Fibroblast of villous mesenchyme (primary cell): Measurements from ENCODE around the gene GRID2IP. TPM values are rescaled to one million over a fixed set of nuclear protein-coding genes. Genes with fewer than 3 reads are reported as not detected.

Experiments
- DNase-seq: peaks from one replicate; pipeline ENCODE4 v3.0.0-alpha.2; 2010; ENCODE audit warnings: low read depth
- H3K4me3 ChIP-seq: 2 replicates; pipeline ENCODE4 v1.5.1; 2011; ENCODE audit warnings: low read depth, mild to moderate bottlenecking, low read length
- total RNA-seq: library from RNA; depleted of rRNA; stranded (reverse); fragments of >200 nt; gene quantifications from 2 replicates; pipeline ENCODE4 v1.2.3, GENCODE V29; 2012
- TF ChIP-seq, protein P1 (sequence below): IDR thresholded peaks from 2 replicates; pipeline ENCODE4 v1.5.1; 2012; ENCODE audit warnings: low read depth, mild to moderate bottlenecking, low read length; ENCODE audit not compliant: insufficient read depth

GRID2IP gene
- total RNA-seq, 1 donor = not detected

DNA sequence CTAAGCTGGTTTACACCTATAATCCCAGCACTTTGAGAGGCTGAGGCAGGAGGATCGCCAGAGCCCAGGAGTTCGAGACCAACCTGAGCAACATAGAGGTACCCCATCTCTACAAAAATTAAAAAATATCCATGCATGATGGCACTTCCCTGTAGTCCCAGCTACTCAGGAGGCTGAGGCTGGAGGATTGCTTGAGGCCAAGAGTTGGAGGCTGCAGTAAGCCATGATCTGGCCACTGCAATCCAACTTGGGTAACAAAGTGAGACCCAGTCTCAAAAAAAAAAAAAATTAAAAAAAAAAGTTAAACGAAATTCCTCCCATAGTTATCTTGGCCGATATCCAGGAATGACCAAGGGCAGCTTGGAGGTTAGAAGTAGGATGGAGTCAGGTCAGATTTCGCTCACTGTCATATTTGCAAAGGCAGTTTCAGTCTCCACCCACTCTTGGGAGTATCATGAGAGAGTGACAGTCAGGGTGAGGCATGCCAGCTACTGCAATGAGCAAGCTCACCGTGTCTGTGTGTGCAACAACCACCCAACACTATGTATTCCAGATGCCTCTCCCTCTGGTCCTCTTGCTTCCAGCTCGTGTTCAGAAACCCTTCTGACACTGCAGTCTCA, 20.0 kb upstream of the GRID2IP start:
- TF ChIP-seq, protein P1, sequence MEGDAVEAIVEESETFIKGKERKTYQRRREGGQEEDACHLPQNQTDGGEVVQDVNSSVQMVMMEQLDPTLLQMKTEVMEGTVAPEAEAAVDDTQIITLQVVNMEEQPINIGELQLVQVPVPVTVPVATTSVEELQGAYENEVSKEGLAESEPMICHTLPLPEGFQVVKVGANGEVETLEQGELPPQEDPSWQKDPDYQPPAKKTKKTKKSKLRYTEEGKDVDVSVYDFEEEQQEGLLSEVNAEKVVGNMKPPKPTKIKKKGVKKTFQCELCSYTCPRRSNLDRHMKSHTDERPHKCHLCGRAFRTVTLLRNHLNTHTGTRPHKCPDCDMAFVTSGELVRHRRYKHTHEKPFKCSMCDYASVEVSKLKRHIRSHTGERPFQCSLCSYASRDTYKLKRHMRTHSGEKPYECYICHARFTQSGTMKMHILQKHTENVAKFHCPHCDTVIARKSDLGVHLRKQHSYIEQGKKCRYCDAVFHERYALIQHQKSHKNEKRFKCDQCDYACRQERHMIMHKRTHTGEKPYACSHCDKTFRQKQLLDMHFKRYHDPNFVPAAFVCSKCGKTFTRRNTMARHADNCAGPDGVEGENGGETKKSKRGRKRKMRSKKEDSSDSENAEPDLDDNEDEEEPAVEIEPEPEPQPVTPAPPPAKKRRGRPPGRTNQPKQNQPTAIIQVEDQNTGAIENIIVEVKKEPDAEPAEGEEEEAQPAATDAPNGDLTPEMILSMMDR = no peak
- H3K4me3 ChIP-seq = no peak overlapping the region
- no peak for DNase-seq

DNA sequence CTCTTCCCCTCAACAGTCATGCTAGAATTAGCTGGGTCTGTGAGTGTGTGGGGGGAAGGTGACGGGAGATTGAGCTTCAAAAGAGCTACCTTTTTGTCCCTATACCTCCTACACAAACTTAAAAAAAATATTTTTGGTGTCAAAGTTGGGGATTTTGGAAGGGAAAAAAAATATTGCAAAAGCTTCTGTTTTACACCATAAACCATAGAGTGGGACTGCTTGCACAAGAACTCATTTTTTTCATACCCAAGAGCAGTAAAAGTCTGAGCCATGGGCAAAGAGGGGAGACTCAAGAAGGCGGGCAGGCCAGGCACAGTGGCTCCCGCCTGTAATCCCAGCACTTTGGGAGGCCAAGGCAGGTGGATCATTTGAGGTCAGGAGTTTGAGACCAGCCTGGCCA, 16.6 kb upstream of the GRID2IP start:
- TF ChIP-seq, protein P1 = no peak
- DNase-seq = no peak
- H3K4me3 ChIP-seq = no peak overlapping the region

DNA sequence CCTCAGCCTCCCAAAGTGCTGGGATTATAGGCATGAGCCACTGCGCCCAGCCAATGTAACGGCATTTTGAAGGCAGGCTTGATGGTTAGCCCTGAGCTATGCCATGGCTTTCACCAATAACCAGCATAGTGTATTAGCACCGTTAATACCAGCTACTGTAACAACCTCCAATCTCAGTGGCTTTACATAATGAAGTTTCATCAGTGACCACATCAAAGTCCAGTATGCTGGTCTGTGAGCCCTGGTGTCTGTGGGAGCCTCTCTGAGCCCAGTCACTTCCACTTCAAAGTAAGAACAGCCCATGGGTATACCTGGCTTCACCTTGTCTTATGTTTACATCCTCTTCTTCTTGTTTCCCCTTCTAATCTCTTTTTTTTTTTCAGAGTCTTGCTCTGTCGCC, 14.4 kb upstream of the GRID2IP start:
- DNase-seq = no peak
- TF ChIP-seq, protein P1 = no peak
- no peak overlapping the region for H3K4me3 ChIP-seq

DNA sequence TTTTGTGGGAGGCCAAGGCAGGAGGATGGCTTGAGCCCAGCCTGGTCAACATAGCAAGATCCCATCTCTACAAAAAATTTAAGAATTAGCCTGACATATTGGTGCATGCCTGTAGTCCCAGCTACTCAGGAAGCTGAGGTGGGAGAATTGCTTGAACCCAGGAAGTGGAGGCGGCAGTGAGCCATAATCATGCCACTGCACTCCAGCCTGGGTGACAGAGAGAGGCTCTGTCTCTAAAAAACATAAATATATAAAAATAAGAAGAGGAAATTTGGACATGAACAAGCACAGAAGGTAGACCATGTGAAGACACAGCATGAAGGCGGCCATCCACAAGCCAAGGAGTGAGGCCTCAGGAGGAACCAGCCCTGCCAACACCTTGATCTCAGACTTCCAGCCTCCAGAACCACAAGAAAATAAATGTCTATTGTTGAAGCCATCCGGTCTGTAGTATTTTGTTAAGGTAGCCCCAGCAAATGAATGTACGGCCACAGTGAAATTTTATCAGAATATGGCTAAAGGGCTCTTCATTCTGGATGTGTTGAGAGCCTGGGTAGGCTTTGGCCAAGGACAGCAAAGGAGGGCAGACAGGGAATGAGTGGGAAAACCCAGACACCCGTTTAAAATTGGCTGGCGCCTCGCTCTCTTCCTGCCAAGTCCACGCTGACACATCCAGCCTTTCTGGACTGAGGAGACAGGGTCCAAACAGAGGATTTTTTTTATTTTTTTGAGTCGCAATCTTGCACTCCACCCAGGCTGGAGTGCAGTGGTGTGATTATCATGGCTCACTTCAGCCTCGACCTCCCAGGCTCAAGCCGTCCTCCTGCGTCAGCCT, 12.9 kb upstream of the GRID2IP start:
- TF ChIP-seq, protein P1 = no peak
- H3K4me3 ChIP-seq = no peak overlapping the region
- DNase-seq = no peak

DNA sequence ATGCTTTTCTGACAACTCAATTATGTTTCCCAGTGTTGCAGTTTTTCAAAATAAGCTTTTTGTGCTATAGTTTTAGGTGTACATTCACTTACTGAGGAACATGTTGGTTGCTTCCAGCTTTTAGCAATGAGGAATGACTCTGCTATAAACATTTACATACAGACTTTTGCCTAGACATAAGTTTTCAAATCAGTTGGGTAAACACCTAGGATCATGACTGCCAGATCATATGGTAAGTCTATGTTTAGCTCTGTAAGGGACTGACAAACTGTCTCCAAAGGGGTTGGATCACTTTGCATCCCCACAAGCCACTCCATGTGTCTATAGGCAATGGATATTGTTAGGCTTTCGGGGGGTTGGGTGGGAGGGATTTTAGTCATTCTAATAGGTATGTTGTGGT, 10.8 kb upstream of the GRID2IP start:
- DNase-seq = no peak
- no peak overlapping the region for H3K4me3 ChIP-seq
- TF ChIP-seq, protein P1 = no peak

DNA sequence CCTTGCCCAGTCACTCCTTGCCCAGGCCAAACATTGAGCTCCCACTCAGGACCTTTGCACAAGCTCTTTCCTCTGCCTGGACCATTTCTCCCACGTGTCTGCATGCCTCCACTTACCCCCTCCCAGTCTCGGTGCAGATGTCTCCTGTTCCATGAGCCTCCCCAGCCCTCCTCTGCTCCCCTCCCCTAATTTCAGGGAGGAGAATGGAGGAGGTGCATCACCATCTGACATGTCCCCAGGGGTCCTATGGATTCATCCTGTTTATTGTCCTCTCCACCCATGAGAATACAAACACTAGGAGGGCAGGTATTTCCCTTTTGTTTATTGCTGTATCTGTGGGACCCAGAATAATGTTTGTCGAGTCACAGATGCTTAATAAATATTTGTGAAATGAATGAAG, 8.6 kb upstream of the GRID2IP start:
- TF ChIP-seq, protein P1 = no peak
- H3K4me3 ChIP-seq = no peak overlapping the region
- no peak for DNase-seq

DNA sequence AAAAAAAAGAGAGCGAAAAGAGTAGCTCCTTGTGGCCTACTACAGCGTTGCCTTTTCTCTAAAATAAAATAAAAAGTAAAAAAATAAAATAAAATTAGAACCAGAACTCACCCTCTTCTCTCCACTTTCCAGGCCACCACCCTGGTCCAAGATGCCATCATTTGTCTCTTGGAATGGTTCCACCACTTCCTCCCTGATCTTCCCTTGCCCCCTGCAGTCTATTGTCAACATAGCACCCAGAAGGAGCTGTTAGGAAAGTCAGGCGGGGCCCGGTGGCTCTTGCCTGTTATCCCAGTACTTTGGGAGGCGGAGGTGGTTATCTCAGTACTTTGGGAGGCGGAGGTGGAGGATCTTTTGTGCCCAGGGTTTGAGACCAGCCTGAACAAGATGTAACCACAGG, 7.6 kb upstream of the GRID2IP start:
- no peak overlapping the region for H3K4me3 ChIP-seq
- TF ChIP-seq, protein P1 = peak; percentile 54
- DNase-seq = peak; percentile 34
